IPS-18c (cell line): ENCODE results near the gene MIPEP.

Experiments
- H3K4me3 ChIP-seq: 2 replicates; pipeline ENCODE4 v1.7.0; 2013; ENCODE audit warnings: low read depth, mild to moderate bottlenecking, low read length, moderate library complexity; ENCODE audit not compliant: insufficient read depth
- H3K9me3 ChIP-seq: one replicate; pipeline ENCODE4 v1.6.1; 2013; ENCODE audit warnings: mild to moderate bottlenecking, low read length, moderate library complexity; ENCODE audit not compliant: control insufficient read depth, insufficient read depth

The MIPEP gene

DNA sequence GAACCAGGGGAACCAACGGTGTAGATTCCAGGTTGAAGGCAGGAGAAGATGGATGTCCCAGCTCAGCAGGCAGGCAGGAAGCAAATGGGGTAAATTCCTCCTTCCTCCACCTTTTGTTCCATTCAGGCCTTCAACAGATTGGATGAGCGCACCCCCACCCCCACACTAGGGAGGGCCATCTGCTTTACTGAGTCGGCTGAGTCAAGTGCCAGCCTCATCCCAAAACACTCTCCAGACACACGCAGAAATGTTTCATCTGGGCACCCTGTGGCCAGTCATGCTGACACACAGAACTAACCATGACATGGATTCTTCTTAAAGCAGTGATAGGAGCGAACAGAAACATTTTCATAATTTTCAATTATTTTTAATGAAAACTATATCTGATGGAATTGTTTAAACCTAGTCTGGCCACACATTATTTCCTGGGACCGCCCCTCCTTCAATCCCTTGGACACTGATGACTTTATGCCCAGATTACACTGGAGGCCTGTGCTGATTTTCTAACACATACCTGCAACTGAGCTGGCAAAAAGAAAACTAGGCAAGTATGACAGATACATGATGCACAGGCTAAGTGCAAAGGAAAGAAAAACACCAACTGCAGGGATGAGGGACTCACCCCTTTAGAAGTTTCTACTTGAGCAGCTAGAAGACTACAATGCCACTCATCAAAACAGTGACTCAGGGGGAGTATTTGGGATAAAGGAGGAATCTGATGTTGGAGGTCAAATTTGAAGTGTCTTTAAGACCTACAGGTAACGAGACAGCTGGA, 164.8 kb downstream of the MIPEP start:
- H3K4me3 ChIP-seq, result no peak overlapping the region
- H3K9me3 ChIP-seq, result no peaks in the 10 kb centered on the region

DNA sequence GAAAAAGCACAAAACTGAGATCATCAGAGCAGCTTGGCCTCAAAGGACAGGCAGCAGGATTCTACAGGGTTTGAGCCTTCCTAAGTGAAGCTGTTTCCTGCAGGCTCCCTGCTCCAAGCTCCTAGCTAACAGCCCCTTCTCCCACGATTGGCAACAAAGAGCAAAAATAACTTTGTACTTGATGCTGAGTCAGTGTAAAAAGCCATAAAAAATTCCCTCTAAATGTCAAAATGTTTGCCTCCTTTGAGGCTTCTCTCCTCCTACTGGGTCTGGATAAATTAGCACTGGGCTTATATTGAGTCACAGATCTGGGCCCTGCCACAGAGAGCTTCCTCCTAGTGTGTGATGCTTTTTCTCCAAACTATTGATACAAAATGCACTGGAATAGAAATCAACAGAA, 165.7 kb downstream of the MIPEP start:
- Histone ChIP-seq H3K9me3 (no peaks in the 10 kb centered on the region), H3K4me3 (no peak overlapping the region)

DNA sequence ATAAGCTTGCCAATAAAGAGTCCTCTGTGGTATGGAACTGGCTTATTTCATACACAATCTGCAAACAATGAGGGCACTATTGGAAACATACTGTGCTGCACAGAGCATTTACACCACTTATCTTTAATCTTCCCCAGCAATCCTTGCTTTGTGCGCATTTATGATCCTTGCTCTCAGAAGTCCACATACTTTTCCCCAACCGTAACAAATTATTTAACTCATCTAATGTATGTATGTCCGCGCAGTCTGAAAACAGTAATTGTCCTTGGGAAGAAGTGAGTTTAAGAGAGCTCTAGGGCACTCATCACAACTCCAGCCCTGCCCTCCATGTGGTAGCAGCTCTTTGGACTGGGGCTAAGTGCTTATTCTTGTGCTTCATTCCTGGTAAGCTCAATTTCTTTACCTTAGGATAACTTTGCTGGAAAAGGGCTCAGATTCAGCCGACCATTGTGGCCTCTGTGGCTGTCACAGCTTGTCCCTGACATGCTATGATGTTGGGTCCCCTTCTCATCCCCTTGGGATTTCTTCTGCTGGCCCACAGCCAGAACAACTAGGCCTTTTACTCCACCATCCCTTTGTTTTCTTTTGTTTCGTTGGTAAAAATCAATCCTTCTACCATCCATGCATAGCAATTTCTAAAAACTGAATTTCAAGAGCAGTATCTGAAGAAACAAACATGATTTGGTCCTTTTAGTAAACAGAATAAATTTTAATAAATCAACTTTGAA, 166.3 kb downstream of the MIPEP start:
- Histone ChIP-seq H3K9me3 (no peaks in the 10 kb centered on the region), H3K4me3 (no peak overlapping the region)

DNA sequence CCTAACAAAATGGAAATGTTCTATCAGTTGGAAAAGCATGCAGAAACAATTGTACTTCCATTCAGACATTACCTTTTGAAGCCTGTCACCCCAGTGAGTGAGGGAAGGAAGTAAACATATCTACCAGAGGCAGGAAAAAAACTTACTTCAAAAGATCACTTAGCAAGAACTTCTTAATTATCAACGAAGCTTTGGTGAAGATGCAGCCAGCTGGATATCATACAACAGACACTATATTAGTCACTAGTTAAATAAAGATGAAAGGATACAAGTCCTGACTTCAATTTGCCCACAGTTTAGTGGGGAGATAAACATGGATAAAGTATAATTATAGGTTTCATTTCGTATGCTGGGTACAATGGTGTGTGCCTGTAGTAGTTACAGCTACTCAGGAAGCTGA, 170.2 kb downstream of the MIPEP start:
- no peak overlapping the region for H3K4me3 ChIP-seq
- H3K9me3 ChIP-seq, result peaks cover 2% of the 10 kb centered on the region

DNA sequence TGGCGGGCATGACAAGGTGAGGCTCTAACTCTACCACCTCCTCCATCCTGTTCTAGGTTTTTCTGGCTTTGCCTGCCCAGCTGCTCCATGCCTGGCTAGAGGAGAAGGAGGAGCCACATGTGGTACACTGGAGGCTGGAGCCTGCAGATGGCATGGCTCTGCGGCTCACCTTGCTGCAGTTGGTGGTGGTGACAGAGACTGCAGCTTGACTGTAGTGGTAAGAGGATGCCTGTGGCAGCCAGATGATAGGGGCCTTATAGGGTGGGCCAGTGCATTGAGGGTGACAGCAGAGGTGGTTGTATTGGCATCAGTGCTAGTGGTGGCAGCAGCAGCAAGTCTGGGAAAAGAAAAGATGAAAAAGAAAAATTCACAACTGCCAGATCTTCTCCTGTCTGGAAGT, 172.8 kb downstream of the MIPEP start:
- Histone ChIP-seq H3K9me3 (peaks cover 4% of the 10 kb centered on the region), H3K4me3 (no peak overlapping the region)

DNA sequence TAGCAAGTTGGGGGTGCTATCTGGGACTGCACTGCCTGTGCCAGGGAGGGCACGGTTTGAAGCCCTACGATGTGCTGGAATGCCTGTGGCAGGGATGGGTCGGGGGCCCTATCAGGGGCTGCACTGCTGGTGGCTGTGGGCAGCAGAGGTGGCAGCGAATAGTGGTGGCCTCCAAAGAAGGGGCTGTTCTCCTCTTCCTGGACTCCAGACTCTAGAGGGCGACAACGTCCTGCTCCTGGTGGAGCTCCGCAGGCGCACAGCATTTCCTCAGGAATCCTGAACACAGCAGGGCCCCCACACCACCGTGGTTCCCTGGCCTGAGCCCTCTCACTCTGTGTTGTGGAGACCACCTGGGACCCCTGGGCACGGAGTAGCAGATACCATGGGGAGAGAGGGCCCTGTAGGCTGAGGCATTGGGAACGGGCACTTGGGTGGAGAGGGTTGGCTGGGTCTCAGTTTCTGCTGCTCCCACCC, 173.4 kb downstream of the MIPEP start:
- no peak overlapping the region for H3K4me3 ChIP-seq

DNA sequence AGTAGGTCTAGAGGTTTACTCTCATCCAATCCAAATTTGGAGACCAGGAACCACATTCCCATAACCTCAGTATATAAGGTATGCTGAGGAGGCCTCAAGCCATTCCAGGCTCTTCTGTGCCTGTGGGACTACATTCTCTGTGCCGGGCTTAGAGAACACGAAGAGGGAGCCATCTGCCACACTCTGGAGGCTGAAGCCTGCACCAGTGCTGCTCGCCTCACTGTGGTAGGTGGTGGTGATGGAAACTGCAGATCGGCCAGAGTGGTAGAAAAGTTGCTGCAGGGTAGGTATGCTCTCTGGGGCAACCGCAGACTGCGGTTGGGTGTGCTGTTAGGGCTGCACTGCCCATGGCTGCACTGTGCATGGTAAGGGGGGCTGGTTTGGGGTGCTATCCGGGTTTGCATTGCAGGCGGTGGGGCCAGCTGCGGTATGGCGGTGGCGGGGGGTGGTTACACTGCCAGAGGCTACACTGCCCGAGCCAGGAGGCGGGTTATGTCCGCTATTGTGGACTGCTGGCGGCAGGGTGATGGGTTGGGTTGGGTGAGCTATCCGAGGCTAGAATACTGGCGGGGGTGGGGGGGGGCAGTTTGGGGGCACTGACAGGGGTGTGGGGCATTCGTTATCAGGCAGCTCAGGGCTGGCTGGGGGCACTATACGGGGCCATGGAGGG, 174.0 kb downstream of the MIPEP start:
- no peak overlapping the region for H3K4me3 ChIP-seq
- peaks cover 4% of the 10 kb centered on the region for H3K9me3 ChIP-seq

More for the DNA sequence above, 173.4 kb downstream of the MIPEP start:
- H3K9me3 ChIP-seq, result peaks cover 4% of the 10 kb centered on the region

DNA sequence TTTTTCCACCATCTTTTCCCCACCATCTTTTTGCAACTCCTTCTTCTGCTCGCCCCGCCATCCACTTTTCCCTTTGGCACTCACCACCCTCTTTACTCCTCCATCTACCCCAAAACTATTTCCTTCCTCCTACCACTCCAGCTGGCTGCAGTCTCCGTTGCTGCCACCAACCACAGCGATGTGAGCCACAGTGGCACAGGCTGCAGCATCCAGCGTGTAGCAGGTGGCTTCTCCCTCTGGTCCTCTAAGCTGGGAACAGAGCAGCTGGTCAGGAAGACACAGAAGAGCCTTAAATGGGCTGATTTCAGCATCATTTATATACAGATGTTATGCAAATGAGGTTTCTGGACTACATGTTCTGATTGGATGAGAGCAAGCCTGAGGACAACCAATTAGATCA, 174.5 kb downstream of the MIPEP start:
- peaks cover 4% of the 10 kb centered on the region for H3K9me3 ChIP-seq
- no peak overlapping the region for H3K4me3 ChIP-seq

DNA sequence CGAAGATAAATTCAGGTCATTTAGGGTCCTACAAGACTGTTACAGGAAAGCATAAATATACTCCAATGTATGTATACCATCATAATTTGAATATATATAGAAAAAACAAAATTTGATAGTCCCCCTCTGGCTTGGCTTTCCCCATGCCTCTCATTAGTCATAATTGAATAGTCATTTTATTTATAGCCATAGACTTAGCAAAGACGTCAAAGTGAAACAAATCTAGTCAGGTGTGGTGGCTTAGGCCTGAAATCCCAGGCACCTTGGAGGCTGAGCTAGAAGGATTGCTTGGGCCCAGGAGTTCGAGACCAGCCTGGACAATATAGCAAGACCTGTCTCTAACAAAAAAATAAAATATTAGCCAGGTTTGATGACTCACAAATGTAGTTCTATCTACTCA, 177.8 kb downstream of the MIPEP start:
- peaks cover 4% of the 10 kb centered on the region for H3K9me3 ChIP-seq
- no peak overlapping the region for H3K4me3 ChIP-seq

DNA sequence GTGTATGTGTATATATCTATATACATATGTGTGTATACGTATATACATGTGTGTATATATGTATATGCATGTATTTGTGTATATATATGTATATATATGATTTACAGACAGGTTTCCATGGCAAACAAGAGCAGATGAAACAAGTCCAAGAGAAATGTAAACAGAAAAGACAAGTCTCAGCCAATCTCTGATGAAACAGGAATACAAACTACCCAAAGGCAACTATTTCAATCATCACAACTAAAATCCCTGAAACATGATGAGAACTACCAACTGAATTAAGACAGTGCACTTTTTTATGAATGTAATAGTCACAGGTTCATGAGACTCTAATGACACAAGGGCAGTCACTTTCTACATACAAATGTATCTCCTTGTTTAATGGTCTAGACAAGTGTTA, 178.8 kb downstream of the MIPEP start:
- H3K9me3 ChIP-seq, result peaks cover 2% of the 10 kb centered on the region

DNA sequence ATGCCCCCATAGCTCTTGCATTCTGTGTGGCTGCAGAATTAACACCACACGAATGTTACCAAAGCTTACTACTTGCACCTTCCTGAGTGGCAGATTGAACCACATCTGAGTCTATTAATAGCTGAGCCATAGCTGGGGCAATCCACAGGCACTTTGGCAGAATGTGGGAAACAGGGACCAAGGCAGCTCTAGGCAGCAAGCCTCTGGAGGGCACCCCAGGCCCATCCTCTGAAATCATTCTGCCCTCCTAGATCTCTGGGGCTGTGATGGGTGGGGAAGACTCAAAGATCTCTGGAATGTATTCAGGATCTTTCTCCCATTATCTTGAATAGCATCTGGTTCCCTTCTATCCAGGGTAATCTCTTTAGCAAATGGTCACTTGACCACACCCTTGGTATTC, 179.7 kb downstream of the MIPEP start:
- Histone ChIP-seq H3K4me3 (no peak overlapping the region), H3K9me3 (peaks cover 2% of the 10 kb centered on the region)

More for the DNA sequence above, 178.8 kb downstream of the MIPEP start:
- H3K4me3 ChIP-seq, result no peak overlapping the region

DNA sequence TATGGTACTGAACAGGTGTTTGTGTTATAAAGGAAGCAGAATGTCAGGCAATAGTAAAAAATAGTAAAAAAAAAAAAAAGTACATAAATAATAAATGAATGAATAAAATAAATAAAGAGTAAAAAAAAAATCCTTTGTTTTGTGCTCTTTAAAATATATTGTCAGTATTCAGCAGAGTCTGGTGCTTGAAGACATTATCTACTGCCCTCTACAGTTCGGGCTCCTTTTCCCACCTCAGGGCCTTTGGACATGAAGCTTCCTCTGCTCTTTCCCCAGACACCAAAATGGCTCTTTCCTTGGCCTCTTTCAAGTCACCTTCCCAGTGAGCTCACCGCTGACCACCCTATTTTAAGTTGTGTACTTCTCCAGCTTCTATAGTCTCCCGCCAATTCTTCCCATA, 181.5 kb downstream of the MIPEP start:
- Histone ChIP-seq H3K9me3 (no peaks in the 10 kb centered on the region), H3K4me3 (no peak overlapping the region)

DNA sequence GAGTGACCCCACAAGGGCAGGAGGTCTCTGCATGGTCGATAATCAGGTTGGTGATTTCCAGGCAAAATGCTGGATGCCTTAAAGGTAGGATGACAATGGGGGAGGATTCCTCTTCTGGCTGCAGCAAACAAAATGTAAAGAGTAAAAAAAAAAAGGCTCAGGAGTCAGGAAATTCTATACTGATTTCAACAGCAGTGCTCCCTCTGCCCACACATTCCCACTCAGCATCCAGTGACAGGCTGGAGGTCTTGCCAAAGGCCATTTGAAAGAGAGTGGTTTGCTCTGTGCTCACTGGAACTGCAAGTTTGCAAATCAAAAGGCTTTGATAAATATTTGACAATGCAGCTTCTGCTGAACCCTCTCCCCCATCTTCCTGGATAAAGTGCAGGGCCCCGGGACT, 183.6 kb downstream of the MIPEP start:
- no peak overlapping the region for H3K4me3 ChIP-seq
- H3K9me3 ChIP-seq, result no peaks in the 10 kb centered on the region

DNA sequence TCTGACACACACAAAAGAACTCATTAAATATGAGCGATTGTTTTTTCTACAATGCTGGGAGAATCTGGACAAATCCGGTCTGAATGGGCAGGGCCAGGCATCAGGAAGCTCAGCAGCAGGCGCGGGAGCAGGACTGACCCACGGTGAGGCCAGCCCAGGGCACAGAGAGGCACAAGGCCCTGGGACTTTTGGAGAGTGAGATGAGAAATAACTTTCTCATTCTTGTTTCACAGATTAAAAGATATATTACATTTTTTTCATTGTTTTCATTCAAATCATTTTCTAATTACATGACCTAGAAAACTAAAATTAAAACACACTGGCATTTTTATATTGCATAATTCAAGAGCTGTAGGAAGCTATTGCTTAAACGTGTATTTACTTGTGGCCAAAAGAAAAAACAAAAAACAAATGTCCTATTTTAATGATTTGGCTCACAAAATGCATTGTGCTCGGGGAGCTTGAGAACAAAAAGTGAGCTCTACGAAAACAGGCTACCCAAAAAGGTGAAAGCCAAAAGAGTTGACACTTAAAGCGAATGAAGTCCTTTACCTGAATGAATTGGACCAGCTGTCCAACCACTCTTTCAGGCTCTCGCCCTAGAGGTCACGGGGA, 185.8 kb downstream of the MIPEP start:
- Histone ChIP-seq H3K9me3 (no peaks in the 10 kb centered on the region), H3K4me3 (no peak overlapping the region)

DNA sequence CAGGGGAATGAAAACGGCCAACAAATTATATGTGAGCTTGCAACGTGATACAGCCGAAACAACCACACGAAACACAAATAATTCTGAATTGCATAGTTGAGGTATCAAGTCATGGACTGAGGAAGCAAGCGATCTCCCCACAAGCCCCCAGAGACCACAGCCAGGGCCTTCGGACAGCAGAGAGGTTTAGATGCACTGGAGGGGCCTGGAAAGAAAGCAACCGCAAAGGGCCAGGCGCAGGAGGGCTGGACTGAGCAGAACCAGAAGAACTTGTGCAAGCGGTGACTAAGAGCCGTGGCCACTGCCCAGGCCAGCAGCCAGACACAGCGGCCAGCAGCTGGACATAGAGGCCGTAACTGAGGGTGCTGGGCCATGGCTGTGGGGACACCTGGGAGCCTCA, 187.6 kb downstream of the MIPEP start:
- no peaks in the 10 kb centered on the region for H3K9me3 ChIP-seq
- H3K4me3 ChIP-seq, result no peak overlapping the region; the same call in 1 of the 2 replicates

DNA sequence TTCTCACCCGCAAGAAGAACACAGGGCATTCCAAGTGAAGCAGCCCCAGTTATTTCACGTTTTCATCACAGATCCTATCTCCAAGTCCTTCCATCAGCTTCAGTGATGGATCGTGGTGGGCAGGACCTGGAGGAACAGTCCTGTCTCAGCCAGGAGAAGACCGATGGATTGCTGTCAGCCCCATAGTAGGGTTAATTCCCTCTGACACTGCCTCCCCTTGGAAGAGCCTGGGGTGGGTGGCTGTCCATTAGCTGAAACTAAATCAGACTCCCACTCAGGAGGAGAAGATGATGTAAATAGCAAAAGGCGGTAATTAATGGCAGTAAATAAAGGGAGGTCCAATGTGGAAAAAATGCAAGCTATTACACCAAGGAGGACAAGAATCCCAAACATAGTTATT, 188.0 kb downstream of the MIPEP start:
- Histone ChIP-seq H3K9me3 (no peaks in the 10 kb centered on the region), H3K4me3 (no peak overlapping the region)

DNA sequence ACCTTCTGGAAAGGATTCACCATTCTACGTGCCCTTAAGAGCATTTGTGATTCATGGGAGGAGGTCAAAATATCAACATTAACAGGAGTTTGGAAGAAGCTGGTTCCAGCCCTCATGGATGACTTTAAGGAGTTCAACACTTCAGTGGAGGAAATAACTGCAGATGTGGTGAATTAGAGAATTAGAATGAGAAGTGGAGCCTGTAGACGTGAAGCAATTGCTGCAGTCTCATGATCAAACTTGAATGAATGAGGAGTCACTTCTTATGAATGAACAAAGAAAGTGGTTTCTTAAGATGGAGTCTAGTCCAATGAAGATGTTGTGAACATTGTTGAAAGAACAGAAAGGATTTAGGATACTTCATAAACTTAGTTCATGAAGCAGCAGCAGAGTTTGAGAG, 189.9 kb downstream of the MIPEP start:
- H3K4me3 ChIP-seq, result no peak overlapping the region
- no peaks in the 10 kb centered on the region for H3K9me3 ChIP-seq
